NCI-H1105 (cell line): ENCODE measurements around the gene KRTAP2-2.
"Not testable (repeated sequence)": the region's sequence is repeated elsewhere in the genome, so short reads cannot be mapped to it uniquely, and the experiment has no call there.

ENCODE experiments used
- DNase-seq: peaks from one replicate; lab custom pipeline; 2025; lab: John Stamatoyannopoulos, UW

The KRTAP2-2 gene, protein sequence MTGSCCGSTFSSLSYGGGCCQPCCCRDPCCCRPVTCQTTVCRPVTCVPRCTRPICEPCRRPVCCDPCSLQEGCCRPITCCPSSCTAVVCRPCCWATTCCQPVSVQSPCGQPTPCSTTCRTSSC

DNA sequence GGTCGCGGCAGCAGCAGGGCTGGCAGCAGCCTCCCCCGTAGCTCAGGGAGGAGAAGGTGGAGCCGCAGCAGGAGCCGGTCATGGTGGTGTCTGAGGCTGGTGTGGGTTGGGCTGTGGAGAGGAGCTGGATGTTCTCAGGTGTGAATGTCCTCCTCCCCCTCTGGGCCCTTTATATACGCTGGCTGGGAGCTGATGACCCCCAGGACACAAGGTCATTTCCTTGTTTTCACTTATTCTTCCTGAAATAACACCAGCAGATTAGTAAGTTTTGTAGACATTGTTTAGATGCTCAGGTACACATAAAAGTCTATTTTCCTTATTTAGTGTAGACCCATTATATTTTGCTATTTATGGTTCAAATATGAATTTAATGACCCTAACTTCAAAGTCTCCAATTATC is at the start of gene KRTAP2-2:
TSS of gene KRTAP2-2 (minus strand) at position 101 of the 400 bp plus-strand sequence. CDS start at position 82, 19 bp downstream.
- not testable (repeated sequence) for DNase-seq

- not testable (repeated sequence) for DNase-seq
Measured at GRCh38 chr17:41104386-41105038, 49.5 kb upstream of the KRTAP2-2 start.

GRCh38 chr17:41103896-41104295 is 48.9 kb upstream of the KRTAP2-2 start:
- DNase-seq = no peak

DNA sequence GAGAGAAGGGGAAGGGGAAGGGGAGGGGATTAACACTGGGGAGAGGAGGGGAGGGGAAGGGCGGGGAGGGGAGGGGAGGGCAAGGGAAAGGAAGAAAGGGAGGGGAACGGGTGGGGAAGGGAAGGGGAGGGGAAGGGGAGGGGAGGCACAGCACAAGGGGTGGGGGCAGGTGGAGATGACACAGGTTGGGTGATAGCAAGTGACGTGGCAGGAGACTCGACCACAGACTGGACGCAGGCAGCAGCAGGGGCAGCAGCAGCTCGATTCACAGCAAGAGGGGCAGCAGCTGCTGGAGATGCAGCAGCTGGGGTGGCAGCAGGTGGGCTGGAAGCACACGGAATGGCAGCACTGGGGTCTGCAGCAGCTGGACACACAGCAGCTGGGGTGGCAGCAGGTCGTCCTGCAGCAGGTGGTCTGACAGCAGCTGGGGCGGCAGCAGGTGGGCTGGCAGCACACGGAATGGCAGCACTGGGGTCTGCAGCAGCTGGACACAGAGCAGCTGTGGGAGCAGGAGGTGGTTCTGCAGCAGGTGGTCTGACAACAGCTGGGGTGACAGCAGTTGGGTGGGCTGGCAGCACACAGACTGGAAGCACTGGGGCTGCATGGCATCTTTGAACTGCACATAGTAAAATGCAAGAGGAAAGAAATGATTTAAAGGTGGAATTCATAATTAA is 46.7 kb upstream of the KRTAP2-2 start, which contains the start of gene KRTAP4-16:
TSS of gene KRTAP4-16 (minus strand) at position 624 of the 674 bp plus-strand sequence. CDS start at position 624, 0 bp downstream.
- DNase-seq = no peak

- not testable (repeated sequence) for DNase-seq
Measured at GRCh38 chr17:41099682-41100480, 44.9 kb upstream of the KRTAP2-2 start.

- no peak for DNase-seq
Measured at GRCh38 chr17:41098481-41098880, 43.5 kb upstream of the KRTAP2-2 start.

GRCh38 chr17:41098042-41098441 is 43.0 kb upstream of the KRTAP2-2 start, which contains the start of gene KRTAP4-8:
KRTAP4-8 (minus strand) TSS chr17:41098142; CDS start chr17:41098084, 58 bp downstream.
- no peak for DNase-seq

GRCh38 chr17:41096055-41096454 is 41.0 kb upstream of the KRTAP2-2 start:
- no peak for DNase-seq

- DNase-seq = not testable (repeated sequence)
Measured at GRCh38 chr17:41088760-41089352, 33.8 kb upstream of the KRTAP2-2 start.

DNA sequence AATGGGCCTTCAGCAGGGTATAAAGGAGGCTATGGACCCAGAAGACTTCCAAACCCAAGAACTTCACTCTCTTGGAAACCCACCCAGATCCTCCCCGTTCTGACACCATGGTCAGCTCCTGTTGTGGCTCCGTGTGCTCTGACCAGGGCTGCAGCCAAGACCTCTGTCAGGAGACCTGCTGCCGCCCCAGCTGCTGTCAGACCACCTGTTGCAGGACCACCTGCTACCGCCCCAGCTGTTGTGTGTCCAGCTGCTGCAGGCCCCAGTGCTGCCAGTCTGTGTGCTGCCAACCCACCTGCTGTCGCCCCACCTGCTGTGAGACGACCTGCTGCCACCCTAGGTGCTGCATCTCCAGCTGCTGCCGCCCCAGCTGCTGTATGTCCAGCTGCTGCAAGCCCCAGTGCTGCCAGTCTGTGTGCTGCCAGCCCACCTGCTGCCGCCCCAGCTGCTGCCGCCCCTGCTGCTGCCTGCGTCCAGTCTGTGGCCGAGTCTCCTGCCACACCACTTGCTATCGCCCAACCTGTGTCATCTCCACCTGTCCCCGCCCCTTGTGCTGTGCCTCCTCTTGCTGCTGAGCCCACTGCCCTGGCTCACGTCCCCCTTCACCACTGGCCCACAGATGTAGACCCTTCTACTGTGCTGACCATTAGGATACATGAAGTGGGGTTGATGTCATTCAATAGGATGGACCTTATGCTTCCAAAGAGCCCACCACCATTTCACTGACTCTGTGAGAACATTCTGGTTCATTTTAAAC is 29.2 kb upstream of the KRTAP2-2 start, which contains the start of gene KRTAP4-7:
TSS of gene KRTAP4-7 (plus strand) at position 51 of the 757 bp plus-strand sequence. CDS start at position 108, 57 bp downstream.
- not testable (repeated sequence) for DNase-seq

- DNase-seq = not testable (repeated sequence)
Measured at GRCh38 chr17:41083427-41083826, 28.4 kb upstream of the KRTAP2-2 start.

DNA sequence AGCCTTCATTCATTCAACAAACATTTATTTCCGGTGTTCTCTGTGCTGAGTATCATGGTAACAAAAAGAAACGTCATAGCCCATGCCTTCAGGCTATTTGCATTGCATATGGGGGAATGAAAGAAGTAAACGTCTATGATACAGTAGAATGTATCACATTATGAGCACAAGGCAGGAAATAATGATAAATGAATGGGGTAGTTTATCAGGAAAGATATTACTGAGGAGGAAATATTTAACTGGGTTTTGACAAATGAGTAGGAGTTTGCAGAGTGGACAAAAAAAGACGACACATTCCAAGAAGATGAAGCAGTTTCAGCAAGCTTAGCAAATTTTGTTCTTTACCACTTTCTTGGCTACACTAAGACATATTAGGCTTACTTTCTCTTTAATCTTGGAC is 27.6 kb upstream of the KRTAP2-2 start:
- no peak for DNase-seq

- DNase-seq = no peak
Measured at GRCh38 chr17:41076788-41077187, 21.8 kb upstream of the KRTAP2-2 start.

- no peak for DNase-seq
Measured at GRCh38 chr17:41073676-41074075, 18.6 kb upstream of the KRTAP2-2 start.

GRCh38 chr17:41071606-41072360 is 16.8 kb upstream of the KRTAP2-2 start:
- no peak for DNase-seq

GRCh38 chr17:41069031-41069430 is 14.0 kb upstream of the KRTAP2-2 start:
- no peak for DNase-seq

DNA sequence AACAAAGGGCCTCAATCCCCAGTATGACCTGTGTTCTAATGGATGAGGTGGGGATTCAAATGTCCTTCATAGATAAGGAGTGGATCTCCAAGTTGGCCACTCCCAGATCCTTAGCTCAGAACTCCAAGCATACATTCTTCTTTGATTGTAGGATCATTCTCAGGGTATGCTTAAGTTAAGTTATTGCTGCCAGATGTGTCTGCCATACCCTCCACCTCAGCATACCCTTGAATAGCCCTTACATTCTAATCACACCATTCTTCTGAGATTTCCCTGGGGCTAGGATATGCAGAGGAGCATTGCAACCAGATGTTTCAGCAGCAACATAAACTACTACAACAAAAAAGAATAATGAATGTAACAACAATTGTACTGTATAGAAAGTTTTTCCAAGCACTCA is 12.3 kb upstream of the KRTAP2-2 start:
- no peak for DNase-seq

DNA sequence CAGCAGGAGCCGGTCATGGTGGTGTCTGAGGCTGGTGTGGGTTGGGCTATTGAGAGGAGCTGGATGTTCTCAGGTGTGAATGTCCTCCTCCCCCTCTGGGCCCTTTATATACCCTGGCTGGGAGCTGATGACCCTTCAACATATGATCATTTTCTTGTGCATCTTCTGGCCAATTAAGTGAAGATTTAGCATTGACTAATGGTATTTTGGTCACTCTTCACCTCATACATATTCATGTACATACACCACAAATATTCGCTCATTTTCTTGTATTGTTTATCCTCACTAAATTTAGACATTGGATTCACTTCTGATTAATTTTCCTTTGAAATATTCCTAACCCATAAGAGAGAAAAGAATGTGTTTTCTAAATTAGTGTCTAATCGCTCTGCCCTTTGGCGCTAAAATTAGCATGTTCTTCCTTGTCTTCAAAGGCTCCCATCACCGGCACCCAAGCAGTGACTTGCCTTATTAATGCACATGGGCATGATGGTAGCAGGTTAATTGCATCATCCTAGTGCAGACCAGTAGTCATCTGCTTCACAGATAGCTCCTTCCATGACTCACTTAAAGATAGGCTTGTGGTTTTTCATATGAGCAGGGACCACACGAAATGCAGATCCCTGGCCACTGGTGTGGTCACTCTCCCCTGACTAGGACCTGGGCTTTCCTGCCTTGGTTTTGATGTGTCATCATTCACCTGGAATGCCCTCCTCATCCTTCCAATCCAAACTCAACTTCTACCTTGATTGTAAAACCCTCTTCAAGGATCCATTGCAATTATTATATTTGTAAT is 11.0 kb upstream of the KRTAP2-2 start, which contains the start of gene KRTAP2-4:
TSS of gene KRTAP2-4 (minus strand) at position 51 of the 796 bp plus-strand sequence. CDS start at position 17, 34 bp downstream.
- DNase-seq = no peak
